AG20443 (cell line): Measurements from ENCODE around the gene MGRN1.

Experiments used
- DNase-seq: peaks from one replicate; pipeline ENCODE4 v3.0.0; 2012; ENCODE audit warnings: low spot score, mixed read lengths

Gene MGRN1

GRCh38 chr16:4624827-4625559 is 367 bp downstream of the MGRN1 start:
- peak; percentile 81 for DNase-seq

- DNase-seq: peak; percentile 39
Observed at GRCh38 chr16:4625560-4626159, 1.0 kb downstream of the MGRN1 start.

GRCh38 chr16:4626396-4626795 is 1.8 kb downstream of the MGRN1 start:
- DNase-seq: no peak

GRCh38 chr16:4628283-4628682 is 3.7 kb downstream of the MGRN1 start:
- DNase-seq: no peak

- no peak for DNase-seq
Observed at GRCh38 chr16:4631444-4631843, 6.8 kb downstream of the MGRN1 start.

- no peak for DNase-seq
Observed at GRCh38 chr16:4633910-4634635, 9.4 kb downstream of the MGRN1 start.

GRCh38 chr16:4634768-4635167 is 10.1 kb downstream of the MGRN1 start:
- no peak for DNase-seq

GRCh38 chr16:4636196-4636595 is 11.6 kb downstream of the MGRN1 start:
- no peak for DNase-seq

- no peak for DNase-seq
Observed at GRCh38 chr16:4637501-4638166, 13.0 kb downstream of the MGRN1 start.

- DNase-seq: no peak
Observed at GRCh38 chr16:4639899-4640509, 15.4 kb downstream of the MGRN1 start.

- no peak for DNase-seq
Observed at GRCh38 chr16:4640572-4641305, 16.1 kb downstream of the MGRN1 start.

- DNase-seq: no peak
Observed at GRCh38 chr16:4641306-4641687, 16.7 kb downstream of the MGRN1 start.

GRCh38 chr16:4641895-4642294 is 17.3 kb downstream of the MGRN1 start:
- DNase-seq: no peak

- no peak for DNase-seq
Observed at GRCh38 chr16:4646773-4647643, 22.4 kb downstream of the MGRN1 start.

- DNase-seq: no peak
Observed at GRCh38 chr16:4647644-4647980, 23.0 kb downstream of the MGRN1 start.

- DNase-seq: no peak
Observed at GRCh38 chr16:4648917-4649316, 24.3 kb downstream of the MGRN1 start.

GRCh38 chr16:4649744-4650442 is 25.3 kb downstream of the MGRN1 start:
- DNase-seq: no peak

- peak; percentile 82 for DNase-seq
Observed at GRCh38 chr16:4650443-4651074, 25.9 kb downstream of the MGRN1 start.

GRCh38 chr16:4651827-4652226 is 27.2 kb downstream of the MGRN1 start:
- no peak for DNase-seq

- no peak for DNase-seq
Observed at GRCh38 chr16:4652561-4652960, 27.9 kb downstream of the MGRN1 start.
